NCI-H526 treated with DMSO at 0.1 percent for 48 hours (cell line): Measurements from ENCODE around the gene FRMD3.

Experiments
- DNase-seq: peaks from one replicate; lab custom pipeline; 2025; lab: John Stamatoyannopoulos, UW

FRMD3 gene

GRCh38 chr9:83432877-83433550, 105.2 kb downstream of the FRMD3 start:
- DNase-seq = no peak

- DNase-seq = no peak
Observed at GRCh38 chr9:83432104-83432627, 106.0 kb downstream of the FRMD3 start.

- DNase-seq = no peak
Observed at GRCh38 chr9:83431101-83432060, 106.8 kb downstream of the FRMD3 start.

GRCh38 chr9:83430681-83431080, 107.5 kb downstream of the FRMD3 start:
- DNase-seq = no peak

- DNase-seq = no peak
Observed at GRCh38 chr9:83429229-83429628, 109.0 kb downstream of the FRMD3 start.

- no peak for DNase-seq
Observed at GRCh38 chr9:83425240-83425639, 113.0 kb downstream of the FRMD3 start.

GRCh38 chr9:83424831-83425230, 113.4 kb downstream of the FRMD3 start:
- no peak for DNase-seq

GRCh38 chr9:83423815-83424707, 114.1 kb downstream of the FRMD3 start:
- DNase-seq = no peak

GRCh38 chr9:83422527-83422926, 115.7 kb downstream of the FRMD3 start:
- no peak for DNase-seq

GRCh38 chr9:83420486-83420885, 117.7 kb downstream of the FRMD3 start:
- DNase-seq = no peak

- DNase-seq = no peak
Observed at GRCh38 chr9:83419961-83420360, 118.2 kb downstream of the FRMD3 start.

GRCh38 chr9:83418283-83418682, 119.9 kb downstream of the FRMD3 start:
- no peak for DNase-seq

GRCh38 chr9:83413367-83413766, 124.8 kb downstream of the FRMD3 start:
- no peak for DNase-seq

GRCh38 chr9:83410701-83411100, 127.5 kb downstream of the FRMD3 start:
- DNase-seq = no peak

- DNase-seq = no peak
Observed at GRCh38 chr9:83406921-83407320, 131.3 kb downstream of the FRMD3 start.

- no peak for DNase-seq
Observed at GRCh38 chr9:83405759-83406158, 132.4 kb downstream of the FRMD3 start.

- no peak for DNase-seq
Observed at GRCh38 chr9:83403527-83404238, 134.5 kb downstream of the FRMD3 start.

- no peak for DNase-seq
Observed at GRCh38 chr9:83401328-83401900, 136.8 kb downstream of the FRMD3 start.

- no peak for DNase-seq
Observed at GRCh38 chr9:83396813-83397212, 141.4 kb downstream of the FRMD3 start.

- no peak for DNase-seq
Observed at GRCh38 chr9:83396342-83396741, 141.9 kb downstream of the FRMD3 start.

GRCh38 chr9:83392228-83392627, 146.0 kb downstream of the FRMD3 start:
- DNase-seq = no peak
